ENCODE measurements around the gene GRIK1. TPM values are rescaled to one million over a fixed set of nuclear protein-coding genes. Genes with fewer than 3 reads are reported as not detected.

The GRIK1 gene
- total RNA-seq, 2 donors from 2014 or later = 0.11 TPM; not detected in 1

- Histone ChIP-seq H3K27me3 (no peaks in the 10 kb centered on the region), H3K27ac (no peak overlapping the region), H3K4me3 (no peak overlapping the region), H3K9ac (ENCODE audit: low read depth in 2 of 2, low read length in 2 of 2) (no peak overlapping the region), H3K9me3 (no peaks in the 10 kb centered on the region), H3K36me3 (no peaks in the 10 kb centered on the region), H3K4me1 (no peaks in the 10 kb centered on the region)
- TF ChIP-seq CTCF (IDR thresholded peaks at IDR 0.05) = no peak
- DNase-seq = no peak
- intact Hi-C loops (cut with DNase I) = no loop called here
Observed at GRCh38 chr21:29490016-29490415, 449.8 kb downstream of the GRIK1 start.

GRCh38 chr21:29487154-29487553 lies 452.6 kb downstream of the GRIK1 start:
- no peak overlapping the region for H3K4me3 ChIP-seq
- DNase-seq = no peak
- no peak overlapping the region for H3K27ac ChIP-seq
- no peak overlapping the region for H3K9ac ChIP-seq (ENCODE audit: low read depth in 2 of 2, low read length in 2 of 2)
- H3K36me3 ChIP-seq = no peaks in the 10 kb centered on the region
- H3K27me3 ChIP-seq = no peaks in the 10 kb centered on the region
- no peaks in the 10 kb centered on the region for H3K9me3 ChIP-seq
- TF ChIP-seq CTCF (IDR thresholded peaks at IDR 0.05) = no peak
- H3K4me1 ChIP-seq = no peaks in the 10 kb centered on the region
- intact Hi-C loops (cut with DNase I) = no loop called here

Other genes with a start within 250 kb of the GRIK1 start
- not detected for gene CLDN17, start 226.8 kb upstream of the GRIK1 start, total RNA-seq

Data from colonic mucosa (tissue), 4 donors.